Left renal cortex interstitium (tissue), 4 donors: ENCODE measurements around the gene IGFALS. TPM values are rescaled to one million over a fixed set of nuclear protein-coding genes. Genes with fewer than 3 reads are reported as not detected.
A peak's percentile ranks its signal among the peaks of the same experiment; 100 is the strongest.

Experiments
- DNase-seq, 4 donors: peaks; one replicate each; pipeline ENCODE4 v3.0.0-alpha.2; 2013; ENCODE audit warnings: low read depth in 4 of 4, low spot score in 2 of 4, missing footprints in 1 of 4
- polyA plus RNA-seq, 4 donors: library from polyadenylated mRNA; unstranded; fragments of 120-200 nt; gene quantifications; one replicate each; pipeline ENCODE4 v1.2.1, GENCODE V29; 2013; ENCODE audit not compliant: insufficient read length in 4 of 4

IGFALS gene
- polyA plus RNA-seq, 4 donors = 2.4 to 4.3 (median 3.4) TPM

DNA sequence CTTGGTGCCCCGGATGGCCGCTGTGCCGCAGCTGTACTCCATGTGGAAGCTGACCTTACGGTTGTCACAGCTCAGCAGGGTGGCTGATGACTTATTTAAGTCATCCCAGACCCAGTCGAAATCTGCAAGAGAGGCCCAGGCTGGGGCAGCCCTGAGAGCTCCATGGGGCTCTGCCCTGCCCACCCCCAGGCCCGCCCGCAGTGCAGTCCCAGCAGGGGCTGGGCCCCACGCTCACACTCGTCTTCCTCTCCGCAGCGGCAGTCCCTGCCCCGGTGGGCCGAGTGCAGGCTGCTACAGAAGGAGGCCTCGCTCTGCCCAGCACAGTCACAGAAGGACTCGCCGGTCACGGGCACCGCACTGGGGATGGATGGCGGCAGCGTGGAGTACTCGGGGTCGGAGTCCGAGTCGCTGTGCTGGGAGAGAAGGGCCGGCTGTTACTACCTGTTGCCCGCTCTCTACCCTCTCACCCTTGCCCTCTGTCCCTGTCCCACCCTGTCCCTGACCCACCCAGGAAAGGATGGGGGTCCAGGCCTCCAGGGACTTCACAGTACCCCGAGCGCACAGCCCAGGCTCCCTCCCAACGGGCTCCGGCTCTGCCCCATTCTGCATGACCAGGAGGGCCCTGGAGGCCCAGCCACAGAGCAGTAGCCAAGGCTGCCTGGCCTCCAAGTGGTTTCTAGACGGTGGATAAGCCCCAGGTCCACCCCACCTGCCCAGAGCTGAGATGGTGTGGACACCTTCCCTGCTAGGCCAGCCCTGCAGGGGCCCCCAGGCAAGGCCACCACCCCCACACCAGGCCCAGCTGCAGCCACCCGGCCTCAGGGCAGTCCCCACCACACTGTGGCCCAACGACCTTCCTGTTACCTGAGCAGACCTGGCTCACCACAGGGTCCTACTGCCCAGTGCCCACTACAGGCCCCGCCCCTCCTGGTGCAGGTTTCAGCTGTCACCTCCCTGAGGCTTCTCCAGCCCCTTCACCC is 15.0 kb downstream of the IGFALS start:
- DNase-seq = no peak

DNA sequence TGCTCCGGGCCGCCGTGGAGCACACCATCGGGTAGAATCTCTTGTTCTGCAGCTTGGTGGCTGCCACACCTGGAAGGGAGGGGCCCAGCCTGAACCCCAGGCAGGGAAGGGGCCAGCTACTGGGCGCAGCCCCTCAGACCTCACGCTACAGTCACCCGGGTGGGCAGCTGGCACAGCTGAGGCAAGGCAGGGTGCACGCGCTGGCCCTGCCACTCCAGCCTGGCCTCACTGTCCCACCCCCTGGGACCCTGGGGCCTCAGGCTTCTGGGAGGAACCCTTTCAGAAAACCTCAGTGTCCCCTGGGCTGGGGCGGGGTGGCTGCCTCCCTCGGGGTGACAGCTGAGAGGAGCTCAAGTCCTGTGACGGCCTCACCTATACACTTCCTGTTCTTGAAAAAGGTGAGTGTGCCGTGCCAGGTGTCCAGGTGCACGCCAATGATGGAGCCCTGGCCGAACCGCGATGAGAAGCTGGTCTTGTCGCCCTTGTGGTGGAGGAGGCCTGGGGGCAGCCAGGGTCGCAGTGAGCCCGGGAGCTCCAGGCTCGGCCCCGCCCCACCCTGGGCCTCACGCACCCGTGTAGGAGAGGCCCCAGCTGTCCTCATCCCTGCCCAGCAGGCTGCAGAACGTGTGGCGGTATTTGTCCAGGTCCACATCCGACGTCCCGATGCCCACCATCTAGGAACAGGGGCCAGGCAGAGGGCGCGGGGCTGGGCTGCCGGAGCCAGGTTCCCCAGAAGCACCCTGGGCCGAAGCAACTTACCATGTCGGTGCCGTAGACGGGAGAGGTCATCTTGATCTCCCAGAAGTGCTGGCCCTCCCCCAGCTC is 15.9 kb downstream of the IGFALS start:
- no peak for DNase-seq

DNA sequence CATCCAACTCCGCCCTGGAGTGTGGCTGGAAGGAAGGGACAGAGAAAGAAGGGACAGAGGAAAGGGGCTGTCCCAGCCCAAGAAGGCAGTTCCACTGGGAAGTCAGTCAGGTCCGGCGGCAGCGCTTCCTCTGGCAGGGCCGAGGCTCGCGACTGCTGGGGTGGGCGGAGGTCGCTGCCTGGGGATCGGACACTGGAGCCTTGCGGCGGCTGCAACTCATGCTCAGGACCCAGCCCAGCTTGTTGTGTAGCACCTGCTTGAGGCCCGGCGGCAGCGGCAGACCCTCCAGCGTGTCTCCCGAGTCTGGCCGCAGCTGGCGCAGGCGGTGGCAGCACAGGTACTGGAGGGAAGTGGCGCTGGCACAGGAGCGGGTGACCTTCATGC is 16.5 kb downstream of the IGFALS start:
- no peak for DNase-seq

GRCh38 chr16:1776672-1776955 is 16.9 kb downstream of the IGFALS start:
- no peak for DNase-seq

DNA sequence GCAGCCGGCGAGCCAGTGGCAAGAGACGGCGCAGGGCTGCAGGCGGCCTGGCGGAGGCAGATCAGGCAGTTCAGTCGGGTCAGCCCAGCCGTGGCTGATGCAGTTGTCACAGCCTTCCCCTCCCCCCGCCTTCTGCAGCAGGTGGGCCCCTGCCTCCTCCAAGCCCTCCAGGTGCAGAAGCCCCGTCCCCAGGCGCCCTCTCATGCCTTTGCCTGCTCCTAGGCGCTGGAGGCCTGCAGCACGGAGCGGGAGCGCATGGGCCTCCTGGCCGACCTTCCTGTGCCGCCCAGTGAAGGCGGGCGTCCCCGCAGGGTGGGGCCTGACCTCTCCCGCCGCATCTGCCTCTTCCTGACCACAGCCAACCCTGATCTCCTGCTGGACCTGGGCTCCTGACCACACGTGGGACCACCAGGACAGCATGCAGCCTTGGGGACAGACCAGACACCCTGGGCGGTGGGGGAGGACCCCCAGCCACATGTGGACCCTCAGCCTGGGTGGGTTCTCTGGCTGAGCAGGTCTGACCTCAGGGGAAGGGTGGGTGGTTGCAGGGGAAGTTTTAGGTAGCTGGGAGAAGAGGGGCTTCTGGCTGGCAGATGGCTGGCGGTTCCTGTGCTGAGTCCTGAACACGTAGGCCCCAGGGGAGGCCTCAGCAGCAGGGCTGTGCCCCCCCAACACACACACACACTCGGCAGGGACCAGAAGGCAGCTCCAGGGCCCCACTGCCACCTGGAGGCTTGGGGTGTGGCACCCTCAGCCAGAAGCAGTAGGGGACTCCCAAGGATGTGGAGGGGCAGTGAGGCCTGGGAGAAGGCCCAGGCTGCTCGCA is 17.4 kb downstream of the IGFALS start:
- DNase-seq = no peak

GRCh38 chr16:1775006-1775845 is 18.3 kb downstream of the IGFALS start:
- no peak for DNase-seq

GRCh38 chr16:1774448-1774780 is 19.1 kb downstream of the IGFALS start:
- DNase-seq = no peak

- no peak for DNase-seq
Measured at GRCh38 chr16:1773703-1774447, 19.6 kb downstream of the IGFALS start.

DNA sequence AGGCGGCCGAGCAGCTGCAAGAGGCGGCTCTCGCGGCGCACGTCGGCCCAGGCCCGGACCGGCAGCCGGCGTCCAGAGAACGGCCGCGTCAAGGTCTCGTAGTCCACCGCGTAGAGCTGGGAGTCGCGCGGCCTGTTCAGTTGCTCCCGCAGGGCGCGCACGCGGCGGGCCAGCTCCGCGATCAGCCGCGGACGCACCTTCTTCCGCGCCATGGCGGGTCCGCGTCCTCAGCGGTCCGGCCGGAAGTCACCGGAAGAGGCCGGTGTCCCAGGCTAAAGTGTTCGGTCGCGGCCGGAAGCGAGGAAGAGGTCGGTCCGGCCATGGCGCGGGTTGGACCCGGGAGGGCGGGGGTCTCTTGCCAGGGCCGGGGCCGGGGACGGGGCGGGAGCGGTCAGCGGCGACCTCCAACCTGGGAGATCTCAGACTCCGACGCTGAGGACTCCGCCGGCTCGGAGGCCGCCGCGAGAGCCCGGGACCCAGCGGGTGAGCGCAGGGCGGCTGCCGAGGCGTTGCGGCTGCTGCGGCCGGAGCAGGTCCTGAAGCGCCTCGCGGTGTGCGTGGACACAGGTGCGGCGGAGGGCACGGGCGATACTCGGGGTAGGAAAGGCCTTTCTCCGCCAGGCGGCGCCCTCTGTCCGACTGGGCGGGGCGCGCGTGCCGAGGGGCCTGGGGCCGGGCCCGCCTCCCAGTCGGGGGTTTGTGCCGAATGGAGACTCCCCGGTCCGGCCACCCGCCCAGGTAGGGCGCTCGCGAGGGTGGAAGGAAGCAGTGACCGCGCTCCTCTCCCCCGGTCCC is 20.4 kb downstream of the IGFALS start, which contains the start of gene MRPS34:
Gene MRPS34, minus strand, starts transcription at position 227 of the 795 bp plus-strand sequence. Its CDS starts 15 bp downstream, at position 212.
- DNase-seq = peak; percentile 65 to 75 (median 70)

DNA sequence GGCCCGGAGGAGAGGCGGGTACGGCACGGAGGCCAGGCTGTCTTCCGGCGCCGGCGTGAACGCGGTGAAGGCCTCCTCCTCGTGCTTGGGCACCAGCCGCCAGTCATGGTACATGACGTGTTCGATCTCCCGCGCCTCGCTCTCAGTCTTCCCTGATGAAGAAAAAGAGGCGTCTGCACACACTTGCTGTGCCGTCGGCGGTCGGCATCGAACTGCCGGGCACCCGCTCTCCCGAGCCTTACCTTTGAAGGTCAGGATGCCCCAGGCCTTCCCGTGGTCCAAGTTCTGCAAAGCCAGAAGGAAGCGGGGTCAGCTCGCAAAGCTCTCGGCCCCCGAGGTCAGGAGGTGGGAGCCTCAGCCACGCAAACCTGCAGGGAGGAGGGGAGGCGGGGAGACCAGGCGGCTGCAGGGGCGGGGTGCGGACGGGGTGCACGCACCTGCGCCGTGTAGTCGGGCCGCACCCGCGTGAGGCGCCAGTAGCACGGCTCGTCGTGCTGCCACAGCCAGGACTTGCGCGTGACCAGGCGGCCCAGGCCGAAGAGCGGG is 21.1 kb downstream of the IGFALS start, which contains the start of gene EME2:
Gene EME2, plus strand, starts transcription at position 449 of the 546 bp plus-strand sequence. CDS start 418 bp downstream, outside the sequence.
- DNase-seq = no peak

DNA sequence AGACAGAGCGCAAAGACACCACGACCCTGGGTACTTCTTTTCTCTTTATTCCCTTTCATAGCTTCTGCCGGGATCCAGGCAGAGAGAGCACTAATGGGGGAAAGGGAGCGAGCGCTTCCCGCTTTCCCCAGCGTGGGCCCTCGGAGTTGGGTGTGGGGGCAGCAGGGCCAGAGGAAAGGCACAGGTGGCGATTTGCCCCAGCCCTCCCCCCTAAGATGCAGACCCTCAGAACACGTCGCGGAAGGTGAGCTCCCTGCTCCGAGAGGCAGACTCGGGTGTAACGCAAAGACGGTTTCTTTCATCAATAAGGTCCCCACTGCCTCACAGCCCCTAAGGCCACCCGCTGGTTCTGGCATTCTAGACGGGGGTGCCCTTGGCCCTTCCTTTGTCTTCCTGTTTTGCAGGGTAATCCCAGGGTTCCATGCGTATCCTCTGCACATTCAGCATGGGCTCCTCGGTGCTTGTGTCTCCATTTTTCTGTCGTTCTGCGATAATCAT is 21.6 kb downstream of the IGFALS start:
- DNase-seq = no peak

DNA sequence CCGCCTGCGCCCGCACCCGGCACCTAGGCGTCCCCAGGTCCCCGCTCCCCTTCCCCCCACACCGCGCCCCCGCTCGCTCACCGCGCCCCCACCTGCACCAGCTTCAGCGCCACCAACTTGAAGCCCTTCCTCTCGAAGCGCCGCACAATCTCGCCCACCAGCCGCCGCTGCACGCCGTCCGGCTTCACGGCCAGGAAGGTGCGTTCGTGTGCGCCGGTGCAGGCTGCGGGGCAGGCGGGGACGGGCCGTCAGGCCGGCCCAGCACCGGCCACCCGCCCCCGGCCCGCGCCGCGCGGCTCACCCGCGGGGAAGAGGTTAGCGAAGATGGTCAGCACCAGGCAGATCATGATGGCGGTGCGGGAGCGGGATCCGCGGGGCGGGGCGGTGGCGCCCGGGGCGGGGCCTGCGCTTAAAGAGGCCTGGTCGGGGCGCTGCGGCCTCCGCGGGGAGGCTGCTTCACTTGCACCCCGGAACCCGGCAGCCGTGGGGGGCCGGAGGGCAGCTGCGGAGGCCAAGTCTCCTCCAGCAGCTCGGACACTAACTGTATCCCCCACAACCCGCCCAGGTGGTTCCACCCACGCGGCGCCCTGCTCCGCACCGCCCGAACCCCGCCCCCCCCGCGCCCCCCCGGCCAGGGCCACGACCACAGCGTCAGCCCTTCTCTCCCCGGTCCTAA is 22.2 kb downstream of the IGFALS start, which contains the start of gene NME3:
Gene NME3, minus strand, starts transcription at position 356 of the 676 bp plus-strand sequence. Its CDS starts 9 bp downstream, at position 347.
- no peak for DNase-seq

GRCh38 chr16:1770328-1771187 is 22.9 kb downstream of the IGFALS start:
- no peak for DNase-seq

DNA sequence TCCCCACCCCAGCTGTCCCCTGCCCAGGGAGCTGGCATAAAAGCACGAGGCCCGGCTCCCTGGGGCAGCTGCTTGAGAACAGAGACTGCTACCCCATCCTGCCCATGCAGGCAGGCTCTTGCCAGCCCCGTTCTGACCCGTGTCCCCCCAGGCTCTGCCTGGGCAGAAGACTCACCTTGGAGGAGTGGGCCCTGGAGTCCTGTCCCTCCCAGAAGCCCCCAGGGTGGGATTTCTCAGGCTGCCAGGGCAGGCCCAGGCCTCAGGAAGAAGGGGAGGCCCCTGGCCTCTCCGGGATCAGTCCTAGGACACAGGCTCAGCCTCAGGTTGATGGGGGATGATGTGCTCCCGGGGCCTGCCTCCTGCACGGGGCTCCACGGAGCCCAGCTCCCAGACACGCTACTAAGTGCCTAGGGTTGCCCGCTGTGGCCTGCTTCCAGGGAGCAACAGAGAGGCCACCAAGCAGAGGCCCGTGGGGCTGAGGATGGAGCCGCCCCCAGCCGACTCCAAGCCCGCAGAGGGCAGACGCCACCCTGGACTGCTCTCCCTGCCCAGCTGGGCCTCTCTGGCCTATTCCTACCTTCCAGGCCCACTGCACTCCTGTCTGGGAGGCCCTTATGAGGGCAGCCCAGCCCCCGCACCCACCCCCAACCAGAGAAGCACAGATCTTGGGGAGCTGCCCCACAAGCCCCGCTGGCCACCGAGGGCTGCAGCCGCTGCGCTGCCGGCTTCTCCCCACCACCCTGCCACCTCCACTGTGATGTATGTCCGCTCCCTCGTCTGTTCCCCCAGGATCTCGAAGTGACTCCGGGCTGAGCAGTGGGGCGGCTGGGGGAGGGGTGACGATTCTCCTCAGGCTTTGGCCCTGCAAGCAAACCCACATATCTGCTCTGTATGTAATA is 23.9 kb downstream of the IGFALS start:
- DNase-seq = no peak

GRCh38 chr16:1768767-1769401 is 24.6 kb downstream of the IGFALS start:
- no peak for DNase-seq
